RWPE1 (cell line): ENCODE data around the gene PRKRA.

Experiments used
- CTCF ChIA-PET: fragments of 350-600 bp; sonication (Branson Sonifier 250); formaldehyde crosslinking; extraction: SDS; loops from one replicate; lab custom pipeline; 2021; lab: Yijun Ruan, JAX
- POLR2A ChIA-PET: fragments of 400-600 bp; formaldehyde crosslinking; extraction: SDS; loops from one replicate; lab custom pipeline; 2020; ENCODE audit warnings: antibody characterized with exemption; ENCODE audit not compliant: low non-redundant PET; lab: Yijun Ruan, JAX
- DNase-seq: peaks from one replicate; pipeline ENCODE4 v3.0.0; 2012; ENCODE audit warnings: low spot score
- H3K27ac ChIP-seq: fragments of 450-650 bp; 2 replicates; pipeline ENCODE4 v1.5.1; 2017
- CTCF ChIP-seq: fragments of 450-650 bp; conservative IDR thresholded peaks from 2 replicates; pipeline ENCODE4 v1.5.1; 2017; ENCODE audit warnings: low read depth, mild to moderate bottlenecking

The PRKRA gene

GRCh38 chr2:178391701-178392100 is 59.3 kb downstream of the PRKRA start:
- no peak overlapping the region for H3K27ac ChIP-seq
- no peak for TF ChIP-seq CTCF
- POLR2A ChIA-PET, result no interaction called here

GRCh38 chr2:178388287-178388686 is 62.7 kb downstream of the PRKRA start:
- CTCF ChIA-PET, result interaction anchor here (0.7 kb wide), 1 partner anchor 64 kb away, joined by 6 read pairs; no protein-coding TSS in a partner anchor
- no peak overlapping the region for H3K27ac ChIP-seq
- DNase-seq, result no peak
- TF ChIP-seq CTCF, result no peak
- POLR2A ChIA-PET, result no interaction called here

More at GRCh38 chr2:178391701-178392100, 59.3 kb downstream of the PRKRA start:
- DNase-seq, result no peak
- CTCF ChIA-PET, result interaction anchor here (0.6 to 2.8 kb wide), 3 partner anchors 23 to 119 kb away, joined by 3 to 10 read pairs (median 3); no protein-coding TSS in a partner anchor

GRCh38 chr2:178386986-178387597 is 63.9 kb downstream of the PRKRA start:
- ChIA-PET CTCF (no interaction called here), POLR2A (no interaction called here)
- H3K27ac ChIP-seq, result no peak overlapping the region
- DNase-seq, result no peak
- no peak for TF ChIP-seq CTCF

DNA sequence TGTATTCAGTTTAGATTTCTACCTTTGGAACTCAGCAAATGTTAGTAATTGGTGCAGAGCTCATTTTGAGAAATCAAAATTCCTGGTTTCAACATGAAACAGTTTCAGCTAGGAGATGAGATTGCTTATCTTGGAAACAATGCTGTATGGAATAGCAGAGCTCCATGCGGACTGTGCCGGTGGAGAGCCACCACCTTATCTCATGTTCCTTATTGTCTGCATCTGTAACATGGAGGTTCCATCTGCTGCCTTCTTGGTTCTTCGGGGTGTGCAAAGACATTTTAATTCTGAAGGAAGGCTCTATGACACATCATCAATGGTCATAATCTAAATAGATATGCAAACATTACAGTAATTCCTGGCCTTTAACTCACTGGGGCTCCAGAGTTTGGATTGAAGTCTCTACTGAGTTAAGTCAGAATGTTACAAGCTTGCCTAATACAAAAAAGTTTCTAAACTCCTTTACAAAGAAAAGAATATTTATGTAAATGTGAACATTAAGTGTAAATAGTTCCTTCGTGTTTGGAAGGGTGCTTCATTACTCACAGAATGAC is 65.3 kb downstream of the PRKRA start:
- ChIA-PET POLR2A (no interaction called here), CTCF (no interaction called here)
- H3K27ac ChIP-seq, result no peak overlapping the region
- TF ChIP-seq CTCF, result no peak
- no peak for DNase-seq

DNA sequence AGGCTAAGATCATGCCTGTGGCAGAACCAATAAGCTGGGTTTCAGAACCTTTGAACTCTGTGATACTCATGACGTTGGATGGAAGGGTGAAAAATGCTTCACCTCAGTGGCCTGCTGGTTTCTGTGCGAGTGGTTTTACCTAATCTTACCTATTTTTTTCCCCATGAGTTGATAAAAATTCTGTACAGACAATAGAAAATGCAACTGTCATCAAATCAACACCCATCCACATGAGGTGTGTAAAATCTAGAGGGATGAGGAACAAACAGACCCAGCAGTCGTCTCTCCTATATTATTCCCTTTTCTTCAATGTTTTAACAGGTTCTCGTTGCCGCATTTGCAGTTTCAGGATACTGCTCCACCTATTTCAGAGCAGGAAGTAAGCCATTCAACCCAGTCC is 67.3 kb downstream of the PRKRA start:
- ChIA-PET CTCF (no interaction called here), POLR2A (no interaction called here)
- no peak for DNase-seq
- no peak for TF ChIP-seq CTCF
- H3K27ac ChIP-seq, result no peak overlapping the region
